Left lobe of liver (tissue), 2 donors: Measurements from ENCODE around the gene TRPC4AP. TPM values are rescaled to one million over a fixed set of nuclear protein-coding genes. Genes with fewer than 3 reads are reported as not detected.

Experiments used
- ATAC-seq: fragments of 200-7000 bp; cut with Tn5 transposase; one replicate; pipeline ENCODE4 v1.9.1; 2020; ENCODE audit warnings: mild to moderate bottlenecking, moderate library complexity
- DNase-seq: peaks from one replicate; pipeline ENCODE4 v3.0.0-alpha.2; 2020; ENCODE audit warnings: low spot score
- total RNA-seq: library from RNA; stranded (reverse); gene quantifications from one replicate; pipeline ENCODE4 v1.2.1, GENCODE V29; 2021
- donor health status: DM: no; HTN: no; CAD: no; lungs with moderate emphysema.
- donor health status: DM: no; HTN: yes; CAD: no.

Gene TRPC4AP
- total RNA-seq, 1 donor from 2014 or later: 27.6 TPM

- DNase-seq (peak; percentile 23), ATAC-seq (no peak)
Measured at GRCh38 chr20:35004051-35004725, 88.4 kb downstream of the TRPC4AP start.

- DNase-seq (peak; percentile 40), ATAC-seq (no peak)
Measured at GRCh38 chr20:35003211-35004031, 89.2 kb downstream of the TRPC4AP start.

- ATAC-seq (no peak), DNase-seq (no peak)
Measured at GRCh38 chr20:35002426-35003210, 90.0 kb downstream of the TRPC4AP start.

- DNase-seq: no peak
- no peak for ATAC-seq
Measured at GRCh38 chr20:35001596-35002362, 90.8 kb downstream of the TRPC4AP start.

- no peak for DNase-seq
Measured at GRCh38 chr20:35000922-35001595, 91.5 kb downstream of the TRPC4AP start.

GRCh38 chr20:35000311-35000921 is 92.2 kb downstream of the TRPC4AP start:
- ATAC-seq: no peak
- DNase-seq: no peak

More at GRCh38 chr20:35000922-35001595, 91.5 kb downstream of the TRPC4AP start:
- no peak for ATAC-seq

- DNase-seq: no peak
- ATAC-seq: no peak
Measured at GRCh38 chr20:34999782-35000181, 92.8 kb downstream of the TRPC4AP start.

GRCh38 chr20:34999021-34999451 is 93.6 kb downstream of the TRPC4AP start:
- DNase-seq: no peak
- no peak for ATAC-seq

- no peak for ATAC-seq
- no peak for DNase-seq
Measured at GRCh38 chr20:34998331-34998950, 94.2 kb downstream of the TRPC4AP start.

- DNase-seq (no peak), ATAC-seq (peak; percentile 39)
Measured at GRCh38 chr20:34997774-34998173, 94.8 kb downstream of the TRPC4AP start.

GRCh38 chr20:34997131-34997561 is 95.5 kb downstream of the TRPC4AP start:
- ATAC-seq (no peak), DNase-seq (no peak)

- no peak for DNase-seq
- ATAC-seq: no peak
Measured at GRCh38 chr20:34996243-34997028, 96.2 kb downstream of the TRPC4AP start.

GRCh38 chr20:34995696-34996095 is 96.9 kb downstream of the TRPC4AP start:
- ATAC-seq: no peak
- no peak for DNase-seq

GRCh38 chr20:34995192-34995591 is 97.4 kb downstream of the TRPC4AP start:
- DNase-seq (no peak), ATAC-seq (peak; percentile 46)

GRCh38 chr20:34994509-34995131 is 98.0 kb downstream of the TRPC4AP start:
- ATAC-seq: peak; percentile 72
- peak; percentile 79 for DNase-seq

- no peak for ATAC-seq
- DNase-seq: no peak
Measured at GRCh38 chr20:34993941-34994508, 98.6 kb downstream of the TRPC4AP start.

- ATAC-seq (no peak), DNase-seq (no peak)
Measured at GRCh38 chr20:34992751-34993417, 99.7 kb downstream of the TRPC4AP start.
